Urinary bladder (tissue), 4 donors: ENCODE results near the gene UPP2. TPM values are rescaled to one million over a fixed set of nuclear protein-coding genes. Genes with fewer than 3 reads are reported as not detected.

Experiments used
- DNase-seq: peaks from one replicate; pipeline ENCODE4 v3.0.0-alpha.2; 2015; ENCODE audit errors: extremely low spot score
- H3K27ac ChIP-seq: one replicate; pipeline ENCODE4 v1.5.1; 2013; ENCODE audit warnings: low read depth, mild to moderate bottlenecking, moderate library complexity
- H3K36me3 ChIP-seq: one replicate; pipeline ENCODE4 v1.6.1; 2013; ENCODE audit warnings: mild to moderate bottlenecking, moderate library complexity; ENCODE audit not compliant: insufficient read depth
- H3K4me1 ChIP-seq: one replicate; pipeline ENCODE4 v1.6.1; 2013; ENCODE audit warnings: mild to moderate bottlenecking, moderate library complexity; ENCODE audit not compliant: insufficient read depth
- H3K4me3 ChIP-seq: one replicate; pipeline ENCODE4 v1.5.1; 2013; ENCODE audit warnings: low read depth, low read length
- WGBS: extraction: QIAGEN DNeasy Blood & Tissue Kit; methylation state at CpG from one replicate; pipeline ENCODE4 v1.1.7; 2013; 5-methylcytosine and 5-hydroxymethylcytosine counted together
- polyA plus RNA-seq: library from polyadenylated mRNA; stranded (reverse); fragments of 200-250 nt; gene quantifications from one replicate; pipeline ENCODE4 v1.2.3, GENCODE V29; 2013
- total RNA-seq: library from RNA; depleted of rRNA; stranded (reverse); fragments of >200 nt; gene quantifications from one replicate; pipeline ENCODE4 v1.2.3, GENCODE V29; 2014
- donor health status: healthy with polysubstance abuse.
- donor health status: healthy.

Gene UPP2
- total and polyA plus RNA-seq, 2 donors, result 0.16 TPM; not detected in 1

DNA sequence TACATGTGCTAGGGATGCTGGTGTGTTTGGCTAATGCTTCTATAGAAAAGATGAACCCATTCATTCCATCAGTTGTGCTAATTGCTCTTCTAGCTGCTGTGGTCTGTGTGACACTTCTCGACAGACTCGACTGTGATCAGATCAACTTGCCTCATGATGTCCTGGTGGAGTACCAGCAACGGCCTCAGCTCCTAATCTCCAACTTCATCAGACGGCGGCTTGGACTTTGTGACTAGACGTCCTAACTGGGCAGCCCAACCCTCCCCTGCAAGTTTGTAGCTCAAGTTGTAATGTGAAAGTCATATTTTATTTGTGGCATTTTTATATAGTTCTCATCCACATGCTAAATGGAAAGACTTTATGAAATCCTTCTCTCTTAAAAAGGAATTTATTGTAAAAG, 33.0 kb downstream of the UPP2 start:
- Histone ChIP-seq H3K36me3 (no peaks in the 10 kb centered on the region), H3K27ac (no peak overlapping the region), H3K4me3 (no peak overlapping the region), H3K4me1 (no peaks in the 10 kb centered on the region)
- no peak for DNase-seq
- 78% methylated on average over 6 of the region's 6 CpGs for WGBS

DNA sequence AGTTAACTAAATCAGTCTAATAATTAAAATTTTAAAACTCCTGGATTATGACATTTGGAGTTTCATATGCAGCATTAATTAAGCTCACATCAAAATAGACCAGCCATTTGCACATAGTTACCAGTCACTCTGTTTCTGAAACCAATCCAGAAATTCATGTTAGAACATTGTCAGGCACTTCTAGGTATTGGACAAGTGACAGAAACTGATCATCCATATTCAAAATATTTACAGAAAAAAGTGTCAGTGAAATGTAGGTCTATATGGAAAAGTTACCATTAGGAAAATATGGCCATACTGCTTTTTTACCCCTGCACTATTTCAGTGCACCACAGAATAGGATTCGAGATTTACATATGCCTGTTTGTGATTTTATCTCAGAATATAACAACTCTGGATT, 33.4 kb downstream of the UPP2 start:
- no peaks in the 10 kb centered on the region for H3K4me1 ChIP-seq
- no peaks in the 10 kb centered on the region for H3K36me3 ChIP-seq
- 70% methylated on average over 1 of the region's 1 CpG for WGBS
- DNase-seq, result no peak
- no peak overlapping the region for H3K27ac ChIP-seq
- no peak overlapping the region for H3K4me3 ChIP-seq

DNA sequence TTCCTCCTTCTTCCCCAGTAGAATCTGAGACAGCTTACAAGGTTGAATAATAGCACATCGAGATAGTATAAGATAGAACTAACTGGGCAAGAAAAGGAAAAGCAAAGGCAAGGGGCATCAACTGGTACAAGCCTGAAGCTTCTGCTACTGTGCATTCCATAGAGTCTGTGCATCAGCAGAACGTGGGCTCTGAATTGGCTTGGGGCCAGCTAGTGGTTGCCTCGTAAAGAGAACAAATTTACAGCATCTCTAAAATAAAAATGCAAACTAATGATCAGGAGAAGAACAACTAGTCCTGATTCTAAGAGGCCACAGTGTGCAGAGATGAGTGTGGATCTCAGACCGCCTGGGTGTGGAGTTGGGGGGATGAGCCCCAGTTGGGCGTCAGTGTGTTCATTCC, 36.6 kb downstream of the UPP2 start:
- H3K36me3 ChIP-seq, result no peaks in the 10 kb centered on the region
- no peak for DNase-seq
- no peak overlapping the region for H3K27ac ChIP-seq
- no peaks in the 10 kb centered on the region for H3K4me1 ChIP-seq
- WGBS, result 42% methylated on average over 5 of the region's 5 CpGs
- no peak overlapping the region for H3K4me3 ChIP-seq

DNA sequence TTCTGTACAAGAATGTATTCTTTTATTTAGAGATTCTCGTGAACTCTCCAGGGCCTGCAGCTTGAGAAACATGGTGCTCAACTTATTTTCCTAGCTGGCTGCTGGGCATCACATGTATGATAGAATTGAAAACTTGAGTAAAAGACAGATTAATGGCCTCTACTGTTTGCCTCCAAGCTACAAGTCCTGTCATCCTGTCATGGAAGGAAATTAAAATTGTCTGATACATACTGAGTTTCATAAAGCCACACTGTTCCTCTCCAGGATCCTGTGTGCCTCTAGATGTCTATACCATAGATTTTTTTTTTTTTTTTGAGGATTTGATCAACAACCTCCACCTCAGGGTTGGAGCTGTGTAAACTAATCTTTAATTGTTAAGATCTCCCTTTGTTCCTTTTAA, 38.5 kb downstream of the UPP2 start:
- no peak for DNase-seq
- no peak overlapping the region for H3K4me3 ChIP-seq
- no peaks in the 10 kb centered on the region for H3K36me3 ChIP-seq
- H3K4me1 ChIP-seq, result no peaks in the 10 kb centered on the region
- no peak overlapping the region for H3K27ac ChIP-seq
- WGBS, result 90% methylated on average over 1 of the region's 1 CpG

DNA sequence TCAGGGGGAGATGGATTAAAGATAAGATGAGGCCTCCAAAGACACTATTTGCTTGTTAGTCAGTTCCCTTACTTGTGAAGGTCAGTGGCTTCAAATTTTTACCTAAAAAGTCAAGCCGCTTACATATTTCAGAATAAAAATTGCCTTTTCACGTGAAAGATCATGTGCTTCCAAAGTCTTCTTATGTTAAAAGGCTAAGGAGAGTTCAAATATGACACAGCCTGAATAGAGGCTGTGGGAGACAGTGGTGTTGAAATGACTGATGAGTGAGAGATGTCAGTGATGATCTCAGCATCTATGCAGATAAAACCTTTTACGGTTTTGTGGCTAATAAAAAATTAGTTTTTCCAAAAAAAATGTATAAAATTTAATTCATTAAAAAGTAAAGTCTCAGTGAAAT, 40.5 kb downstream of the UPP2 start:
- WGBS, result 85% methylated on average over 3 of the region's 3 CpGs
- H3K36me3 ChIP-seq, result no peaks in the 10 kb centered on the region
- H3K4me3 ChIP-seq, result no peak overlapping the region
- H3K27ac ChIP-seq, result no peak overlapping the region
- no peak for DNase-seq
- no peaks in the 10 kb centered on the region for H3K4me1 ChIP-seq

DNA sequence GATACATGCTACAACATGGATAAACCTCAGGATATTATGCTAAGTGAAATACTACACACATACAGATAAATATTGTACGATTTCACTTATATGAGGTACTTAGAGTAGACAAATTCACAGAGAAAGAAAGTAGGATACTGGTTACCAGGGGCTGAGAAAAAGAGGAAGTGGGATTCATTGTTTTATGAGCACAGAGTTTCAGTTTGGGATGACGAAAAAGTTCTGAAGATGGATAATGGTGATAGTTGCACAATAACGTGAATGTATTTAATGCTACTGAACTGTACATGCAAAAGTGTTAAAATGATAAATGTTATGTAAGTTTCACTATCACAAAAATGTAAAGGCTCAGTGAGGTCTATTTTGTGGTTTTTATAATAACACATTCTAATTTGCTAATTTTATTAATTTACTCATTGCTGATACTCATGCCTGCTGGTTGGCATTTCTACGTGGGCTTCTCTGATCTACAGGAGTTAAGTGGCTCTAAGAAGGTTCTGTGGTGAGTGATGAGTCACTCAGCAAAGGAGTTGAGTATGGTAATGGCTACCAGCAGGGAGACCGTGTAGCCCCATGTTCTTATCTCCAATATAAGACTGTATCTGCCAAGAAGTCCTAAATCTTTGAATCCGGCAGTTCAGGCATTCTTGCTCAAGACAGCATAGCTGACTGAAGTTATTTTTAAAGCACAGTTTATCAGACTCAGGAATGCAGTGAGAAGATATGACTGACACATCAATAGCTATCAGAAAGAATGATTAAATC, 41.1 kb downstream of the UPP2 start:
- no peak for DNase-seq
- no peak overlapping the region for H3K4me3 ChIP-seq
- H3K27ac ChIP-seq, result no peak overlapping the region
- no peaks in the 10 kb centered on the region for H3K36me3 ChIP-seq
- no peaks in the 10 kb centered on the region for H3K4me1 ChIP-seq
- WGBS, result 61% methylated on average over 6 of the region's 6 CpGs

DNA sequence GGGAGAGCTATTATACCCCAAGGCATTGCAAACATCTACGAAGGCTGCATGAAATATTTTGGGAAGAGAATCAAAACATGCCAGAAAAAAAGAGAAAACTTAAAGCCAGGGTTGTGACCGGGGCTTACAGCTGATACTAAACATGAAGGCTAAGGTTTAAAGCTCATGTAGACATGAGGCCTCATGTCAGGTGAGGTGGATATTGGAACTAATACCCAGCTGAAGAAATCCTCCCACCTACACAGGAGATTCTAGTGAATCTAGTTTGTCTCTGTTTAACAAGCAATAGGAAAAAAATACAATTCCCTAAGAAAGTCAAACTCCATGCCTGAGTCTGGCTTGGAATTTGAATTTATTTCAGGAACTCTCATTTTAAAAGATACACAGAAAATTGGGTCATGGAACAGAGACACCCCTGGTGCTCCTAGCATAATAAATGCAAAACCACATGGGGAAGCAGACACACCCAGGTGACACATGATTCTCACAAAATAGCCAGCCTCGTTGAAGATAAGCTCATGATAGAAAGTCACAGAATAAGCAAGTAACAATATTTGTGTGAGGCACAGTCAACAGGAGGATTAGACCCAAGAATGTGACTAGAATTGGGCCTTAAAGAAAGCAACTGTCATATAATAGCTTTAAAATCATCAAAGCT, 42.2 kb downstream of the UPP2 start:
- H3K27ac ChIP-seq, result no peak overlapping the region
- no peaks in the 10 kb centered on the region for H3K36me3 ChIP-seq
- no peak for DNase-seq
- 59% methylated on average over 3 of the region's 3 CpGs for WGBS
- H3K4me3 ChIP-seq, result no peak overlapping the region
- H3K4me1 ChIP-seq, result no peaks in the 10 kb centered on the region

DNA sequence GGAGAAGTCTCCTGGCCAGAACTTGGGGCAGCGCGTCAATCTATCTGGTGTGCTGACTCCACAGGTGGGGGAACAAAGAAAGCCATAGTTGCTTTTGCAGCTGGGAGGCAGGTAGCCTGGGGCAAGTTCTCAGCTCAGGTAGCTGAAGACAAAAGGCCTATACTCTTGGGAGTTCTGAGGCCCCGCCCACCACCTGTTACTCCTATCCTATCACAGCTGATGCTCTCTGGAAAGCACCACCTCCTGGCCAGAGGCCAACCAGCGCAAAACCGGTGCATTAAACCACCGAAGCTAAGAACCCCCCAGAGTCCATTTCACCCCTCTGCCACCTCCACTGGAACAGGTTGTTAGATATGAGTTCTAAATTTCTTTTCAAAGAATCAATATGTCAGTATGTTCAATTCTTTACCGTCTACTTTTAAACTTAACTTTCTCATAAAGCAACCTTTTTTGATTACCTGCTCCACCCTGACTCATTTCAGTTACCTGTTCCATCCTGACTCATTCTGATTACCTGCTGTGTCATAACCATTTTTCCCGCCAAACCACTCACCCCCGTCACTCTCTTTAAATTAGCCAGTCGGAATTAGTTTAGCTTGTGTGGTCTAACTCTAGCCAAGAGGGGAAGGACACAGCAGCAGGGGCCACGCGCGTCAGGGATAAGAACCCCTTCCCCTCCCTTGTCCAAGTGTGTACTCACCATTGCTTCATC, 43.4 kb downstream of the UPP2 start:
- no peak for DNase-seq
- WGBS, result 91% methylated on average over 13 of the region's 13 CpGs
- H3K36me3 ChIP-seq, result no peaks in the 10 kb centered on the region

DNA sequence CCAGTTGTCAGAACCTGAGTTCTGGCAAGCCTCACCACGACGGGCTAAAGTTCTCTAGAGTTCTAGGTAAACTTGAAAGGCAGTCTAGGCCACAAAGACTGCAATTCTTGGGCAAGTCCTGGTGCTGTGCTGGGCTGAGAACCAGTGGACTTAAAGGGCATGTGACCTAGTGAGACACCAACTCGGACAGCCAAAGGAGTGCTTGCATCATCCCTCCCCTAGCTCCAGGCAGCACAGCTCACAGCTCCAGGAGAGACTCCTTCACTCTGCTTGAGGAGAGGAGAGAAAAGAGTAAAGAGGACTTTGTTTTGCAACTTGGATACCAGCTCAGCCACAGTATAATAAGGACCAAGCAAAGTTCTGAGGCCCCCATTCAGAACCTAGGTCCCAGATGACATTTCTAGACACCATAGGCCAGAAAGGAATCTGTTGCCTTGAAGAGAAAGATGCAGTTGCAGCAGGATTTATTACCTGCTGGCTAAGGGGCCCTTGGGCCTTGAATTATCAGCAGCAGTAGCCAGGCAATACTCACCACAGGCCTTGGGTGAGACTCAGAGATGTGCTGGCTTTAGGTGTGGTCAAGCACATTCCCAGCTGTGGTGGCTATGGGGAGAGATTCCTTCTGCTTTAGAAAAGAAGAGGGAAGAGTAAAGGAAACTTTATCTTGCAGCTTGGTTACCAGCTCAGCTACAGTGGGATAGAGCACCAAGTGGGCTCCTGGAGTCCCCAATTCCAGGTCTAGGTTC, 51.8 kb downstream of the UPP2 start:
- H3K4me1 ChIP-seq, result no peaks in the 10 kb centered on the region
- no peaks in the 10 kb centered on the region for H3K36me3 ChIP-seq
- no peak overlapping the region for H3K4me3 ChIP-seq
- 66% methylated on average over 3 of the region's 3 CpGs for WGBS
- DNase-seq, result no peak
- no peak overlapping the region for H3K27ac ChIP-seq

More for the DNA sequence above, 43.4 kb downstream of the UPP2 start:
- H3K4me3 ChIP-seq, result no peak overlapping the region
- H3K4me1 ChIP-seq, result no peaks in the 10 kb centered on the region
- no peak overlapping the region for H3K27ac ChIP-seq

DNA sequence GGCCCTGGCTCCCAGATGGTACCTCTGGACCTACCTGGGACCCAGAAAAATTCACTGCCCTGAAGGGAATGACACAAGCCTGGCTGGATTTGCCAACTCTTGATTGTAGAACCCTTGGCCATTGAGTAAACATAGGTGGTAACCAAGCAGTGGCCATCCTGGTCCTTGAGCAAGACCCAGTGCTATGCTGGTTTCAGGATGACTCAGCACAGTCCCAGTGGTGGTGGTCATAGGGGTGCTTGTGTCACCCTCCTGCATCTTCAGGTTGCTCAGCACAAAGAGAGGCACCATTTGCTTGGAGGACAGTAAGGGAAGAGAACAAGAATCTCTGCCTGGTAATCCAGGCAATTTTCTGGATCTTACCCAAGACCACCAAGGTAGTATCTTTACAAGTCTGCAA, 52.9 kb downstream of the UPP2 start:
- Histone ChIP-seq H3K27ac (no peak overlapping the region), H3K4me3 (no peak overlapping the region), H3K4me1 (no peaks in the 10 kb centered on the region), H3K36me3 (no peaks in the 10 kb centered on the region)
- DNase-seq, result no peak

DNA sequence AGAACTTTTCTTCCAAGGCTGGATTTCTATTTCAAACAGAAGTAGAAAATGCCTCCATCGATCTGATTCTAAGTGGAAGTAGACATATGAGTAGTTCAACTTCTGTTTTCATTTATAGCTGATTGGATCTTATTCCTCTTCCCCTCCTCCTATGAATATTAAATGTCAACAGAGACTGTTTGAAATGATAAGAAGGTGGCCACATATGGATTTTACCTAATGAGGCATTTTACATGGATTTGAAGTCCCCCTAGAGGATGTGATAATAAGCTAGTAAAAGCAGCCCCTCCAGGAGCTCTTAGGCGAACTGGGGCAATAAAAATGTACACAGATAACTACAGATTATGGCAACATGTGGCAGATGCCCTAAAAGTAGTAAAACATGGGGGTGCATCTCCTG, 71.0 kb downstream of the UPP2 start:
- H3K27ac ChIP-seq, result no peak overlapping the region
- H3K4me1 ChIP-seq, result no peaks in the 10 kb centered on the region
- no peak overlapping the region for H3K4me3 ChIP-seq
- 29% methylated on average over 2 of the region's 2 CpGs for WGBS
- no peak for DNase-seq
- H3K36me3 ChIP-seq, result no peaks in the 10 kb centered on the region

DNA sequence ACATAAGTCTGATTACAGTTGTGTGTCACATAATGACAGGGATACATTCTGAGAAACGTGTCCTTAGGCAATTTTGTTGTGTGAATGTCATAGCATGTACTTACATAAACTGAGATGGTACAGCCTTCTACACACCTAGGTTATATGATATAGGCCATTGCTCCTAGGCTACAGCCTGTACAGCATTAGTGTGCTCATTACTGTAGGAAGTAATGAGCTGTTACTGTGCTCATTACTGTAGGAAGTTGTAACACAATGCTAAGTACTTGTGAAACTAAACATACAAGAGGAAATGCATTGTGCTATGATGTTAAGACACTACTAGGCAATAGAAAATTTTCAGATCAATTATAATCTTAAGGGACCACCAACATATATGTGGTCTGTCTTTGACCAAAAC, 72.8 kb downstream of the UPP2 start:
- H3K4me1 ChIP-seq, result no peaks in the 10 kb centered on the region
- no peaks in the 10 kb centered on the region for H3K36me3 ChIP-seq
- DNase-seq, result no peak
- H3K4me3 ChIP-seq, result no peak overlapping the region
- WGBS, result 79% methylated on average over 1 of the region's 1 CpG
- no peak overlapping the region for H3K27ac ChIP-seq

DNA sequence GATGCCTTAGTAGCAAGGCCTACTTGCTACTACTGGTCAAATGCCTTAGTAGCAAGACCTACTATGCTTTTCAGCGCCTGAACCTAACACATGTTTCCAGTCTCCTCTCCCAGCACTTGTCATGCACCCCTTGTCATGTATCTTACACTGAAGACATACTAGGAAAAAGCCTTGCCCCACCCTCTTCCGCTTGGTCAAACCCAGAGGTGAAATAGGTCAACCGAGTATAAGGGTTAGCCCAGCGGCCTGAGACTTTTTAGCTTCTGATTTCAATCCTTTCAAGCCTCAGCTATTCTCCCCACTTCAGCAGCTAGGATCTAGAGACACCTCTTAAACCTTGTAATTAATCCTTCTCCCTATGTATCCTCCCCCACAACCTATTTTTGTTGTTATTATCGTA, 73.3 kb downstream of the UPP2 start:
- no peak overlapping the region for H3K27ac ChIP-seq
- DNase-seq, result no peak
- WGBS, result 95% methylated on average over 5 of the region's 5 CpGs
- no peak overlapping the region for H3K4me3 ChIP-seq
- no peaks in the 10 kb centered on the region for H3K36me3 ChIP-seq
- no peaks in the 10 kb centered on the region for H3K4me1 ChIP-seq
